GM21381 (cell line): Measurements from ENCODE around the gene SUPT5H.

Experiments
- ATAC-seq: cut with Tn5 transposase; IDR thresholded peaks from one replicate; pipeline ENCODE4 v1.9.1; 2021; ENCODE audit warnings: mild to moderate bottlenecking, moderate library complexity; ENCODE audit not compliant: unreplicated experiment

SUPT5H gene

GRCh38 chr19:39494661-39495060 is 49.3 kb downstream of the SUPT5H start:
- ATAC-seq, result no peak

- ATAC-seq, result no peak
These were observed 50.7 kb downstream of the SUPT5H start for GRCh38 chr19:39496063-39496462.

DNA sequence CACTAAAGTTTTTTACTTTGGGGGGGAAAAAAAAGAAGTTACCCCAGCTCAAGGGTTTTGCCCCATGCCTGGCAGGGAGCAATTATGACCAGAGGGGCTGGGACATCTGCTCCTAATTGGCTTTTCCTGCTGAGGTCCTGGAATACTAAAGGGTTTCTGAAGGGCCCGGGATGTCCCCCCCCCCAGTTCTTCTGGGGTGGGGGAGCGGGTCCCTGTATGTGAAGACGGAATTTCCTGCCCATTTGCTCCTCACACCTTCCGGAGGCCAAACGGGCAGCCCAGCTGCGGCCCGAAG is 52.3 kb downstream of the SUPT5H start:
- ATAC-seq, result no peak

GRCh38 chr19:39497996-39498797 is 52.8 kb downstream of the SUPT5H start:
- ATAC-seq, result no peak

GRCh38 chr19:39498798-39499642 is 53.6 kb downstream of the SUPT5H start, which contains the start of gene DLL3:
Gene DLL3 (plus strand): TSS chr19:39498947. CDS start chr19:39498975, 28 bp downstream.
- no peak for ATAC-seq

DNA sequence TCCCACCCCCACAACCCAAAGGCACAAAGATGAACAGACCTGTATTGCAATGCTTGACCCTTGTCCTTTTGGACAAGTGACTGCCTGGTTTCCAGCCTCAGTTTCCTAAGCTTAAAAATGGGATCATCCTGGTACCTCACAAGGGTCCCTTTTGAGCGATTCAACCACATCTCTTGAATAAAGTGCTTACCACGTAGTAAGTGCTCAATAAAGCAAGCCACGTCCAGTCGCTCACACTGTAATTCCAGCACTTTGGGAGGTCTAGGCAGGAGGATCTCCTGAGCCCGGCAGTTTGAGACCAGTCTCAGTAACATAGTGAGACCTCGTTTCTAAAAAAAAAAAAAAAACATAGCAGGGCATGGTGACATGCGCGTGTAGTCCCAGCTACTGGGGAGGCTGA is 54.5 kb downstream of the SUPT5H start:
- no peak for ATAC-seq

DNA sequence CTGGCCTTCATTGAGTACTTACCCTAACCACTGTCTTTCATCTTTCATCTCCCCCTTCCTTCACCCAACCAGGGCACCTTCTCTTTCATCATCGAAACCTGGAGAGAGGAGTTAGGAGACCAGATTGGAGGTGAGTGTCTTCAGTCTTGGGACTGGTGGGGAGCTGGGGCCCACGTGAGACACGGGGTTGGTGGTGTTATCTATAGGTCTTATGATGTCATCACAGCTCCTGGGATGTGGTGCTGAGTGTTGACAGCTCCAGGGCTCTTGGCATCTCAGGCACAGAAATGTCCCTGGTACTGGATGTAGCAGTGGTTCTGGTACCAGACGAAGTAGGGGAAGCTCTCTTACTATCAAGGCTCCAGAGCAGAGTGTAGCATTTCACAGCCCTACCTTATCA is 55.2 kb downstream of the SUPT5H start:
- ATAC-seq, result no peak

GRCh38 chr19:39501340-39501739 is 56.0 kb downstream of the SUPT5H start:
- ATAC-seq, result no peak

DNA sequence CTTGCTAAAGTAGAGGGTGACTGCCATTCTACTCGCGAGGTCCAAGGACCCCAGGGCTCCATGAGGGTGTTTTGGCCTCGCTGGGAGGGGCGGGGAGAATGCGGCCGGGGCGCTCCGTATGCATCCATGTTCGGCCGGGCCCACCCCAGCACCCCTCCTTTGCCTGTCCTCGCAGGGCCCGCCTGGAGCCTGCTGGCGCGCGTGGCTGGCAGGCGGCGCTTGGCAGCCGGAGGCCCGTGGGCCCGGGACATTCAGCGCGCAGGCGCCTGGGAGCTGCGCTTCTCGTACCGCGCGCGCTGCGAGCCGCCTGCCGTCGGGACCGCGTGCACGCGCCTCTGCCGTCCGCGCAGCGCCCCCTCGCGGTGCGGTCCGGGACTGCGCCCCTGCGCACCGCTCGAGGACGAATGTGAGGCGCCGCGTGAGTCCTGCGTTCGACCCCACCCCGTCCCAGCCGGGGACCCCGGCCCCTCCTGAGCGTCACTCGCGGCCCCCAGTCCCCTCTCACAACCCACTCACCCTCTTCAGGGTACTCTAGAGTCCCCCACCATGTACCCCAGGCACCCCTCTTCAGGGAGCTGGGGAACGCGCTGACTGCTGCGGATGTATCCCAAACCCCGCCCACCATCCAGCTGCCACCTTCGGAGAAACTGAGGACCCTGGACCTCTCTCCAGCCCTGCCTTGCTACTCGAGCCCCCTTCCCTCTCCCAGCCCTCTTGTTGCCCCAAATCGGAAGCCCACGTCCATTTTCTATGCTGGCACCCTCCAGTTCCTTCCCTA is 57.4 kb downstream of the SUPT5H start:
- ATAC-seq, result no peak

- ATAC-seq, result no peak
These were observed 61.2 kb downstream of the SUPT5H start for GRCh38 chr19:39506598-39506943.

- no peak for ATAC-seq
These were observed 61.7 kb downstream of the SUPT5H start for GRCh38 chr19:39506944-39507714.

DNA sequence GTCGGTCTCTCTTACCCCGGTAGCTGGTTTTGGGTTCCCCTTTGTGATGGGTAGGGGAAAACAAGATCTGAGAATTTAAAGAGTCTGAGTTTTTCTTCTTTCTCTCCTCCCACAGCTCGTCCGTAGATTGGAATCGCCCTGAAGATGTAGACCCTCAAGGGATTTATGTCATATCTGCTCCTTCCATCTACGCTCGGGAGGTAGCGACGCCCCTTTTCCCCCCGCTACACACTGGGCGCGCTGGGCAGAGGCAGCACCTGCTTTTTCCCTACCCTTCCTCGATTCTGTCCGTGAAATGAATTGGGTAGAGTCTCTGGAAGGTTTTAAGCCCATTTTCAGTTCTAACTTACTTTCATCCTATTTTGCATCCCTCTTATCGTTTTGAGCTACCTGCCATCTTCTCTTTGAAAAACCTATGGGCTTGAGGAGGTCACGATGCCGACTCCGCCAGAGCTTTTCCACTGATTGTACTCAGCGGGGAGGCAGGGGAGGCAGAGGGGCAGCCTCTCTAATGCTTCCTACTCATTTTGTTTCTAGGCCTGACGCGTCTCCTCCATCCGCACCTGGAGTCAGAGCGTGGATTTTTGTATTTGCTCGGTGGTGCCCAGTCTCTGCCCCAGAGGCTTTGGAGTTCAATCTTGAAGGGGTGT is 62.5 kb downstream of the SUPT5H start:
- no peak for ATAC-seq

- ATAC-seq, result no peak
These were observed 63.2 kb downstream of the SUPT5H start for GRCh38 chr19:39508629-39509028.

- ATAC-seq, result no peak
These were observed 63.9 kb downstream of the SUPT5H start for GRCh38 chr19:39509233-39509632.

GRCh38 chr19:39512988-39513387 is 67.6 kb downstream of the SUPT5H start:
- no peak for ATAC-seq

GRCh38 chr19:39514840-39515550 is 69.6 kb downstream of the SUPT5H start, which contains the start of gene SELENOV:
Gene SELENOV (plus strand): TSS chr19:39515139. CDS start chr19:39515213, 74 bp downstream.
- no peak for ATAC-seq

DNA sequence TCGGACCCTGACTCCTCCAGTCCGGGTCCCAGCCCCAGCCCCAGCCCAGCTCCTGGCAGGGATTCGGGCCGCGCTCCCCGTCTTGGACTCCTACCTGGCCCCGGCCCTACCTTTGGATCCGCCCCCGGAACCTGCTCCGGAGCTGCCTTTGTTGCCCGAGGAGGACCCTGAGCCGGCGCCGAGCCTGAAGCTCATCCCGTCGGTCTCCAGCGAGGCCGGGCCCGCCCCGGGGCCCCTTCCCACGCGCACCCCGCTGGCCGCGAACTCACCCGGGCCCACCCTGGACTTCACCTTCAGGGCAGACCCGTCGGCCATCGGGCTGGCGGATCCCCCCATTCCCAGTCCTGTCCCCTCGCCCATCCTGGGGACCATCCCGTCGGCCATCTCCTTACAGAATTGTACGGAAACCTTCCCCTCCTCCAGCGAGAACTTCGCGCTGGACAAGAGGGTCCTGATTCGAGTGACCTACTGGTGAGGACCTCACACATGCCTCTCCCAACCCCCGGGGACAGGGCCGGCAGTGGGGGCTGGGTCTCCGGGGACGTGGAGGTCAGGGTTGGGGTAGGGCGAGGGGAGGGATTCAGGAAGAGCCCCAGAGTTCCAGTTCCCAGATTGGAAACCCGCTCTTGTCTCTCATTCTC is 70.3 kb downstream of the SUPT5H start:
- no peak for ATAC-seq

DNA sequence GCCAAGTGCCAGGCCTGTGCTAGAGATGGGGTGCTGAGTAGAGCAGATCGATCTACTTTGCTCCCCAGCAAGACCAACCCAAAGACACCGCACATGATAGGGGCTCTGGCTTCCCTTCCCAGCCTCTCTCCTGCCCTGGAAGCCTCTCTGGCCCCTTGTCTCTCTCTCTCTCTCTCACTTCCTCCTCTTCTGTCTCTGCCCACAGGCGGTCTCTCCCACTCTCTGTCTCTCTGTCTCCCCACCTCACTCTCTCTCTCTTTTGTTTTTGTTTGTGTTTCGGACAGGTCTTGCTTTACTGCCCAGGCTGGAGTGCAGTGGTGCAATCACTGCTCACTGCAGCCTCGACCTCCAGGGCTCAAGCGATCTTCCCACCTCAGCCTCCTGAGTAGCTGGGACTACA is 70.9 kb downstream of the SUPT5H start:
- ATAC-seq, result no peak

- ATAC-seq, result no peak
These were observed 72.0 kb downstream of the SUPT5H start for GRCh38 chr19:39517432-39517831.
